ENCODE results near the gene PLIN1.
A peak's percentile ranks its signal among the peaks of the same experiment; 100 is the strongest.

Gene PLIN1

GRCh38 chr15:89654847-89655805 lies 24.0 kb downstream of the PLIN1 start, which contains the start of gene KIF7:
Gene KIF7 (minus strand): TSS chr15:89655467. CDS start chr15:89652930, 2,537 bp downstream.
- peak in 9 of 56 donors; percentile 2 to 52 (median 16) for DNase-seq

GRCh38 chr15:89654301-89654761 lies 24.8 kb downstream of the PLIN1 start:
- DNase-seq: no peak

- no peak for DNase-seq
These were observed 25.6 kb downstream of the PLIN1 start for GRCh38 chr15:89653578-89653977.

GRCh38 chr15:89652666-89653065 lies 26.5 kb downstream of the PLIN1 start:
- DNase-seq: no peak

DNA sequence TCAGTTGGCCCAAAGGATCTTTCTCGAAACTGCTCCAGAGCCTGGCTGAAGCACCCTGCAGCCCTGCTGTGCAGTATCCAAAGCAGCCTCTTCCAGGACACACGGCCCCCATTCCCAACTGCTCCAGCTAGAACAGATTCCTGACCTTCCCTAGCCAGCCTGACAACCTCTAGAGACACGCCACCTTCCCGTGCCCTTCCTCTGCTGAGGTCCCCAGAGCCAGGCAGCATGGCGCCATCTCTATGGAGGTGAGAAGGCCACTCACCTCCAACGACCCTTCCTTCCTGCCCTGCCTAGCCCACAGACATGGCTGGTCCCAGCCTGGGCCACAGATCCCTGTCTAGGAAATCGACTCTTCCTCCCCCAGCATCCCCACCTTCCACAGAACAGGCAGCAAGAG lies 27.0 kb downstream of the PLIN1 start:
- no peak for DNase-seq

DNA sequence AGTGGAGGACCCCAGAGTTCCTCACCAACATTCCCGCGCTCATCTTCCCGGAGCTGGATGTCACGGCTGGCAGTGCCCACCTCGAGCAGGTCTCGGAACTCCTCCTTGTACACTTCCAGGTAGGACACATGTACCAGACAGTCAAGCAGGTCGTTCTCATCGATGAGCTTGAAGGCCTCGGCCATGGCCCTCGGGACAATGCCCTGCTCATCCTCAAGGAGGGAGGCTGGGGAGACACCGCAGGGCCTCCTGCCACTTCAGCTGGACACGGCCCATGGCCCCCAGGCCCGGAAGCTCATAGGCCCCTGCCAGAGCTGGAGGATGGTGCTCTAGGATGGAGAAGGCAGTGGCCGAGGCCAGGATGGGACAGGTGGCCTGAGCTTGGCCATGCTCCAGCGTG lies 29.5 kb downstream of the PLIN1 start:
- DNase-seq: no peak

- no peak for DNase-seq
These were observed 30.0 kb downstream of the PLIN1 start for GRCh38 chr15:89649013-89649625.

DNA sequence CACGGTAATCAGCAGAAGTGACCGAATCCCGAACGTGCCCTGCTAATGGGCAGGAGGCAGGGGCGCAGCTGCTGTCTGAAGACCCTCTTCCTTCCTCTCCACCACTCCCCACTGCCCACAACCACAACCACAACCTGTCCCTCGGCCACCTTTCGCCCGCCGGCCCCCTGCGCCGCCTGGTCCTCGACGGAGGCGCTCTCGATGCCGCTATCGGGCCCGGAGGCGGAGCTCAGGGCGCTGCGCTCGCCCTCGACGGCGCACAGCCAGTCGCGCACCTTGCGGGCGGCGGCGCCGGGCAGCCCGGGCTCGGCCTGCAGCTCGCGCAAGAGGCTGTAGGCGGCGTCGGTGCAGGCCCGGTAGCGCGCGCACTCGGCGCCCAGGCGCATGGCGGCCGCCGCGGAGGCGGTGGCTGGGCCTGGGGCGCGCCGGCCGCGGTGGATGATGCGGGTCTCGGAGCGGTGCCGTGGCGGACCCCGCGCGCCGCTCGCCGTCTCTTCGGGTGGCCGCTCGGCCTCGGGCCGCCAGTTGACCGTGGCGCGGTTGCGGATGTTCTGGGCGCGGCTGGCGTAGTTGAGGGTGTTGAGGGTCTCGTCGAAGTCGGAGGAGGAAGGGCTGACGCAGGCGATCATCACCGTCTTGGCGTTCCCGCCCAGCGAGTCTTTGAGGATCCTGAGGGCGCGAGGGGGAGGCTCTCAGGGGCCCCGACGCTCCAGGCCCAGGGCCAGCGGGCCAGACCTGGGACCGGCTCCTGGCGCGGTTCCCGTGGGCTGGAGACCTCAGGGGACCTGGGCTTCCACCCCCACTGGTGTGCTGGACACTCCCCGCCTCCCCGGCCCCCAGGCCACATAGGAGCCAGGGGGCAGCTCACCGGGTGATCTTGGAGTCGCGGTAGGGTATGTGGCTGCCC lies 30.8 kb downstream of the PLIN1 start:
- DNase-seq: no peak

DNA sequence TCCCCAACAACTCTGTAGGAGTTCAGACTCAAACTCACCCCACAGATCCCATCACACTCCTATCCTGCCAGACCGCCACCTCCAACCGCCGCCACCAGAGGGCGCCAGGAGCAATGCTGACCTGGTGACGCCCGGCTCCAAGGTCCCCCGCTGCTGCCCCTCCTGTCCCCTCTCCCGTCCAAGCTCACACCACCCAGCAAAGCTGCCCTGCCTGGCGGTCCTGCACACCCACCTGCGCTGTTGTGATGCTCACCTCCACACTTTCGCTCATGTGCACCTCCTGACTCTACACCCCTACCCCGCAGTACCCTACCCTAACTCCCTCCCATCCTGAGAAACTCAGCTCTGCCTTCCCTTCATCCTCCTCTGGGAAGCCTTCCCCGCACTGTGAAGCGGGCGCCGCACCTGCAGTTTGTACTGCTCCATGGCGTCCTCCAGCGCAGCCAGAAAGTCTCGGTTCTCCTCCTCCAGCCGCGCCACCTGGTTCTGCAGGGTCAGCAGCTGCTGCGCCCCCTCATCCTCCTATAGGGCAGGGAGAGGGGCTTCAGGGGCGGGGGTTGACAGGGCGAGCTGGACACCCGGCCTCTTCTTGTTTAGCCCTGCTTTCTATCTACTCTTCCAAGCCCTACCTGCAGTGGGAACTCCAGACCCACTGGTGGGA lies 31.8 kb downstream of the PLIN1 start:
- DNase-seq: peak in 28 of 56 donors; percentile 2 to 69 (median 24)

GRCh38 chr15:89646416-89647141 lies 32.6 kb downstream of the PLIN1 start:
- DNase-seq: no peak

GRCh38 chr15:89645680-89646079 lies 33.5 kb downstream of the PLIN1 start:
- DNase-seq: no peak

GRCh38 chr15:89642106-89642505 lies 37.1 kb downstream of the PLIN1 start:
- DNase-seq: no peak

- no peak for DNase-seq
These were observed 38.1 kb downstream of the PLIN1 start for GRCh38 chr15:89641053-89641452.

- DNase-seq: no peak
These were observed 38.9 kb downstream of the PLIN1 start for GRCh38 chr15:89640245-89640644.

- no peak for DNase-seq
These were observed 45.6 kb downstream of the PLIN1 start for GRCh38 chr15:89633585-89633984.

GRCh38 chr15:89632563-89633430 lies 46.4 kb downstream of the PLIN1 start:
- DNase-seq: no peak

DNA sequence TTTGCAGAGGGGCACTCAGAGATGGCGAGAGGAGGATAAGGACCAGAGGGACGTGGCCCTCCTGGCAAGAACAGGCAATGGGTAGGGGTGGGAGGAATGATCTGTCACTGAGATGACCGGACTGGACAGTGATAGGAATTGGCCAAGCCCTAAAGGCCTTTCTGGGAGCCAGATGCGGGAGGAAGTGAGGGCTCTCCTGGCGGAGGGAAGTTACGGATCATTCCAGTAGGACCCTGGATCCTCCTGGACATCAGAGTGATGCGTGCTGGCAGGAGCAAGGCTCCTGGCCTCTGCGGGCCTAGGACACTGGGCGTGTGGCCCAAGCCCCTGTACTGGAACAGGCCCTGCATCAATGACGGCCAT lies 47.3 kb downstream of the PLIN1 start:
- DNase-seq: no peak

- DNase-seq: peak in 23 of 56 donors; percentile 3 to 61 (median 33)
These were observed 47.9 kb downstream of the PLIN1 start for GRCh38 chr15:89630974-89631901.
